H1 (cell line): ENCODE measurements around the gene SLC35A2. TPM values are rescaled to one million over a fixed set of nuclear protein-coding genes. Genes with fewer than 3 reads are reported as not detected.

ENCODE experiments used
- CTCF ChIA-PET: fragments of 300-600 bp; sonication (Branson Sonifier 250); formaldehyde crosslinking; loops from one replicate; lab custom pipeline; 2021; ENCODE audit not compliant: partially characterized antibody; lab: Charles Lee
- POLR2A ChIA-PET: fragments of 300-600 bp; sonication (Branson Sonifier 250); formaldehyde crosslinking; loops from one replicate; lab custom pipeline; 2021; ENCODE audit warnings: inconsistent platforms; ENCODE audit not compliant: partially characterized antibody; lab: Charles Lee
- DNase-seq, 2 experiments: peaks; one replicate each; pipeline versions ENCODE4 v3.0.0 to v3.0.0-alpha.2; 2010 to 2022; ENCODE audit warnings: low spot score in 2 of 2, low read depth in 1 of 2, mixed read lengths in 1 of 2
- FAIRE-seq: peaks from 2 replicates; lab custom pipeline; 2011; peaks lifted over from hg19 to GRCh38; lab: Jason Lieb, UNC
- H2AFZ ChIP-seq: 2 replicates; pipeline ENCODE4 v1.8.1; 2012; ENCODE audit warnings: low read length, inconsistent platforms
- H2AK5ac ChIP-seq: 2 replicates; pipeline ENCODE4 v1.6.1; 2013; ENCODE audit warnings: low read depth, low read length
- H2BK120ac ChIP-seq: replicated peaks from 2 replicates; pipeline ENCODE3; 2013; ENCODE audit warnings: low read depth, low read length, inconsistent platforms
- H2BK12ac ChIP-seq: 2 replicates; pipeline ENCODE4 v1.6.1; 2013; ENCODE audit warnings: low read depth, low read length
- H2BK15ac ChIP-seq: 2 replicates; pipeline ENCODE4 v1.6.1; 2013; ENCODE audit warnings: low read length
- H2BK20ac ChIP-seq: 2 replicates; pipeline ENCODE4 v1.6.1; 2013; ENCODE audit warnings: low read length
- H2BK5ac ChIP-seq: 2 replicates; pipeline ENCODE4 v1.6.1; 2013; ENCODE audit warnings: low read depth, low read length
- H3K14ac ChIP-seq: 2 replicates; pipeline ENCODE4 v1.6.1; 2013; ENCODE audit warnings: inconsistent platforms; ENCODE audit not compliant: insufficient read length
- H3K18ac ChIP-seq: 2 replicates; pipeline ENCODE4 v1.6.1; 2013; ENCODE audit warnings: low read length; ENCODE audit errors: extremely low read depth
- H3K23ac ChIP-seq: 2 replicates; pipeline ENCODE4 v1.6.1; 2013; ENCODE audit warnings: inconsistent platforms; ENCODE audit not compliant: insufficient read length
- H3K23me2 ChIP-seq: 2 replicates; pipeline ENCODE4 v1.6.1; 2013; ENCODE audit warnings: low read depth, low read length
- H3K27ac ChIP-seq: 2 replicates; pipeline ENCODE4 v1.6.1; 2011; ENCODE audit warnings: low read depth, low read length, inconsistent platforms
- H3K27me3 ChIP-seq, 4 experiments: replicated peaks in 1 of 4; 1 replicate in 1 of 4; 2 replicates in 3 of 4; pipeline versions ENCODE4 v1.6.1 to v1.8.1; 2011 to 2013; ENCODE audit warnings: low read length in 3 of 4, mild to moderate bottlenecking in 3 of 4, inconsistent platforms in 2 of 4, mixed read lengths in 2 of 4, moderate library complexity in 1 of 4; ENCODE audit not compliant: control insufficient read depth in 3 of 4, insufficient read depth in 3 of 4; ENCODE audit errors: extremely low read depth in 1 of 4
- H3K36me3 ChIP-seq, 4 experiments: 2 replicates each; pipeline versions ENCODE4 v1.6.1 to v1.8.1; 2011 to 2013; ENCODE audit warnings: mild to moderate bottlenecking in 4 of 4, low read length in 3 of 4, moderate library complexity in 2 of 4, control low read depth in 1 of 4, inconsistent platforms in 1 of 4; ENCODE audit not compliant: insufficient read depth in 4 of 4, control insufficient read depth in 2 of 4
- H3K4ac ChIP-seq: replicated peaks from 2 replicates; pipeline ENCODE3; 2013; ENCODE audit warnings: low read length, low read depth, mixed read lengths, inconsistent platforms; ENCODE audit not compliant: insufficient read length
- H3K4me1 ChIP-seq, 4 experiments: replicated peaks in 1 of 4; 1 replicate in 1 of 4; 2 replicates in 3 of 4; pipeline versions ENCODE4 v1.6.1 to v1.8.1; 2011 to 2013; ENCODE audit warnings: low read length in 3 of 4, inconsistent platforms in 2 of 4, mixed read lengths in 1 of 4; ENCODE audit not compliant: insufficient read depth in 4 of 4, control insufficient read depth in 3 of 4
- H3K4me2 ChIP-seq, 2 experiments: 2 replicates each; pipeline versions ENCODE4 v1.6.1 to v1.8.1; 2011 to 2013; ENCODE audit warnings: low read depth in 2 of 2, low read length in 2 of 2, control low read depth in 1 of 2, inconsistent platforms in 1 of 2, mild to moderate bottlenecking in 1 of 2; ENCODE audit not compliant: insufficient read depth in 1 of 2
- H3K4me3 ChIP-seq, 4 experiments: fragments of 200-600, 300-600 bp in 1 of 4; sonication (generic), shearing (Covaris generic), sonication (Bioruptor Twin) in 1 of 4; 2 replicates each; pipeline versions ENCODE4 v1.5.1 to v1.8.1; 2011 to 2016; ENCODE audit warnings: low read length in 4 of 4, low read depth in 3 of 4, control low read depth in 2 of 4, inconsistent platforms in 2 of 4, mild to moderate bottlenecking in 2 of 4, mixed read lengths in 1 of 4, moderate library complexity in 1 of 4; ENCODE audit not compliant: insufficient read depth in 2 of 4; ENCODE audit errors: extremely low read depth in 1 of 4
- H3K56ac ChIP-seq: replicated peaks from 2 replicates; pipeline ENCODE3; 2013; ENCODE audit warnings: low read depth, mild to moderate bottlenecking, mixed read lengths, low read length, inconsistent platforms; ENCODE audit not compliant: insufficient read length
- H3K79me1 ChIP-seq: 2 replicates; pipeline ENCODE4 v1.6.1; 2013; ENCODE audit warnings: low read depth, low read length, control low read depth
- H3K79me2 ChIP-seq, 2 experiments: 2 replicates each; pipeline versions ENCODE4 v1.6.1 to v1.8.1; 2012 to 2013; ENCODE audit warnings: low read length in 2 of 2, mild to moderate bottlenecking in 2 of 2, inconsistent platforms in 1 of 2; ENCODE audit not compliant: insufficient read depth in 2 of 2, control insufficient read depth in 1 of 2
- H3K9ac ChIP-seq, 4 experiments: replicated peaks in 1 of 4; 1 replicate in 1 of 4; 2 replicates in 3 of 4; pipeline versions ENCODE4 v1.6.1 to v1.8.1; 2011 to 2013; ENCODE audit warnings: low read depth in 3 of 4, low read length in 3 of 4, control low read depth in 2 of 4, mild to moderate bottlenecking in 2 of 4, moderate library complexity in 2 of 4, inconsistent platforms in 1 of 4; ENCODE audit errors: extremely low read depth in 1 of 4
- H3K9me3 ChIP-seq, 2 experiments: 2 replicates each; pipeline versions ENCODE4 v1.6.1 to v1.8.1; 2012 to 2013; ENCODE audit warnings: mild to moderate bottlenecking in 2 of 2, moderate library complexity in 2 of 2, control low read depth in 1 of 2, inconsistent platforms in 1 of 2, low read depth in 1 of 2, low read length in 1 of 2, mixed read lengths in 1 of 2; ENCODE audit not compliant: insufficient read depth in 2 of 2
- H4K20me1 ChIP-seq, 2 experiments: replicated peaks in 1 of 2; 2 replicates each; pipeline versions ENCODE3 to v1.8.1; 2011 to 2013; ENCODE audit warnings: inconsistent platforms in 2 of 2, low read length in 2 of 2, mild to moderate bottlenecking in 1 of 2; ENCODE audit not compliant: insufficient read depth in 2 of 2, control insufficient read depth in 1 of 2
- H4K5ac ChIP-seq: 2 replicates; pipeline ENCODE4 v1.6.1; 2013; ENCODE audit warnings: low read length, low read depth, mixed read lengths, inconsistent platforms; ENCODE audit not compliant: insufficient read length
- H4K8ac ChIP-seq: 2 replicates; pipeline ENCODE4 v1.8.0; 2013; ENCODE audit warnings: mild to moderate bottlenecking, moderate library complexity, low read length, inconsistent platforms; ENCODE audit not compliant: insufficient read depth; ENCODE audit errors: extremely low read depth
- H4K91ac ChIP-seq: replicated peaks from 2 replicates; pipeline ENCODE3; 2013; ENCODE audit warnings: low read length, mixed read lengths, inconsistent platforms; ENCODE audit not compliant: insufficient read length
- BRCA1 ChIP-seq: IDR thresholded peaks from 2 replicates; pipeline ENCODE4 v1.6.1; 2012; ENCODE audit warnings: low read depth, low read length, improper control_type of control experiment
- CBX8 ChIP-seq: fragments of 300-800, 300-1000 bp; sonication (generic); IDR thresholded peaks from 2 replicates; pipeline ENCODE4 v1.7.1; 2016; ENCODE audit warnings: low read depth, low read length, borderline replicate concordance
- FOSL1 ChIP-seq: IDR thresholded peaks from 2 replicates; pipeline ENCODE4 v1.6.1; 2011; ENCODE audit warnings: mild to moderate bottlenecking, low read depth, low read length, moderate library complexity; ENCODE audit not compliant: insufficient read depth
- NRF1 ChIP-seq: IDR thresholded peaks from 2 replicates; pipeline ENCODE4 v1.6.1; 2011; ENCODE audit warnings: mild to moderate bottlenecking, low read depth, low read length, improper control_type of control experiment
- SP2 ChIP-seq: IDR thresholded peaks from 2 replicates; pipeline ENCODE4 v1.6.1; 2012; ENCODE audit warnings: mild to moderate bottlenecking, low read length, inconsistent platforms
- SRF ChIP-seq: IDR thresholded peaks from 2 replicates; pipeline ENCODE4 v1.6.1; 2011; ENCODE audit warnings: mild to moderate bottlenecking, low read depth, low read length, moderate library complexity
- YY1 ChIP-seq: IDR thresholded peaks from 2 replicates; pipeline ENCODE4 v1.6.1; 2011; ENCODE audit warnings: low read depth, mild to moderate bottlenecking, low read length
- ZNF274 ChIP-seq: IDR thresholded peaks from 2 replicates; pipeline ENCODE4 v1.7.0; 2012; ENCODE audit warnings: low read length, borderline replicate concordance; ENCODE audit errors: extremely low read depth
- WGBS, 2 experiments: shearing (Covaris generic) in 1 of 2; methylation state at CpG; one replicate each; pipeline versions ENCODE4 v1.1.6 to v1.1.7; 2013 to 2015; ENCODE audit warnings: low lambda C conversion rate in 2 of 2, mixed read lengths in 2 of 2, inconsistent platforms in 1 of 2, low coverage in 1 of 2, missing lambda C conversion rate in 1 of 2; ENCODE audit not compliant: insufficient replicate concordance in 2 of 2, insufficient coverage in 1 of 2, insufficient read length in 1 of 2; ENCODE audit errors: extremely low coverage in 1 of 2, missing lambda C conversion rate in 1 of 2; 5-methylcytosine and 5-hydroxymethylcytosine counted together
- polyA plus RNA-seq, 7 experiments: library from polyadenylated mRNA; depleted of rRNA in 3 of 7; stranded (reverse) in 5 of 7; unstranded in 2 of 7; fragments of >200 nt in 5 of 7; fragments of 200-250 nt in 2 of 7; gene quantifications; 1 replicate in 5 of 7; 2 replicates in 1 of 7; 4 replicates in 1 of 7; pipeline versions ENCODE4 v1.2.1 to v1.2.3, GENCODE V29; 2011 to 2013; ENCODE audit warnings: missing spikeins in 2 of 7, mixed read lengths in 2 of 7
- total RNA-seq: library from RNA; stranded (reverse); fragmentation: NEBNext Ultra II Directional; extraction: Animal tissue kit (Norgen Biotek cat#: 25700); gene quantifications from 2 replicates; pipeline ENCODE4 v1.2.1, GENCODE V29; 2021
- TF ChIP-seq, protein P1 (sequence below), 3 experiments: IDR thresholded peaks; 1 replicate in 2 of 3; 2 replicates in 1 of 3; pipeline versions ENCODE4 v1.5.1 to v1.6.1; 2011; ENCODE audit warnings: low read length in 3 of 3, mild to moderate bottlenecking in 3 of 3, inconsistent platforms in 2 of 3, low read depth in 1 of 3, moderate library complexity in 1 of 3; ENCODE audit not compliant: insufficient read depth in 1 of 3; ENCODE audit errors: control extremely low read depth in 1 of 3

SLC35A2 gene
- total and polyA plus RNA-seq, 2 of the 8 experiments (the other 6 are each of a cell fraction or from before 2014, with no cell fraction given): 21.4 to 48.3 TPM

DNA sequence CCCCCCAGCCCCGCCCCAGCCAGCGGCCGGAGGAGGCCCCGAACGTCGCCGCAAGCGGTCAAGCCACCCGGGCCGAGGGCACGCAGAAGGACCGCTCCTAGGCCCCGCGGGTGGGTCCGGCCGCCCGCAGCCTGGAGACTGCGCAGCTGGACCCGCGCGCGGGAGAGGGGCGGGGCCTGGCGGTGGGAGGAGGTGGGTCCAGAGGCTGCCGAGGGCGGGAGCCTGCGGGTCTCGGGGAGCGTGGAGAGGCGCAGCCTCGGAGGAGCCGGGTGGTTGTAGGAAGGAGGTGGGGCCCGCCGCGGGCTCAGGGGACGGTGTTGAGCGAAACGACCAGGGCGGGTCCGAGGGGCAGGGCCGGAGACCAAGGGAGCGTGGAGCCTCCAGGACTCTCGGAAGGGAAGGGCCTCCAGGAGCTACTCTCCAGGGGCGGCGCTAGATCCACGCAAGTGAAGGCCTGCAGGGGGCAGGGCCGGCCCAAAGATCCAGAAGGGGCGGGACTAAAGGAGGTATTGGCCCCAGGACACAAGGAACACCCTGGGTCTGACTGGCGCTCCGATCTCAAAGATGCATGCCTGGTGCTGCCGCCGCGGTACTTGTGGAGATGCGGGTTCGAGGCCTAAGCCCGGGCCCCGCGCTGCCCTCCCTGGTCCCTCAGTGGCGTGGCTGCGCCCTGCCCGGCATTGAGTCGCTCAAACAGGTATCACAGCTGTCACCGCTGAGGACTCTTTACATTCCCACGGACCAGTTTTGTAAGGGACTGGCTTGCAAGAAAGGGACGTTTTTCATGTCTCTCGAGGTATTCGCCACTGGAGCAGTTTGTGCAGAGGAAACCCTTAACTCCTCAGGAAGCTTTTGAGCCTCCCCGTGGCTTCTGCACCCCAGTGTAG is 19.8 kb downstream of the SLC35A2 start:
- Histone ChIP-seq H4K20me1 (peaks cover 2 to 5% of the 10 kb centered on the region in 2 experiments), H3K27ac (no peak overlapping the region), H4K5ac (no peak overlapping the region), H4K91ac (no peak overlapping the region), H3K79me1 (no peaks in the 10 kb centered on the region; the same call in 1 of the 2 replicates), H3K4me3 (peak overlapping the region; percentile 30 to 76 (median 46)), H2BK20ac (no peak overlapping the region), H3K9me3 (no peaks in the 10 kb centered on the region), H2AK5ac (no peak overlapping the region), H2BK120ac (no peak overlapping the region), H3K4me2 (peak overlapping the region; percentile 43 to 69), H3K4me1 (peaks cover 0 to 4% (median 2%) of the 10 kb centered on the region in 4 experiments; a peak in 2 of 7 replicates), H3K23me2 (peaks cover 5% of the 10 kb centered on the region; the same call in 1 of the 2 replicates), H3K9ac (no peak overlapping the region), H3K27me3 (no peaks in the 10 kb centered on the region), H3K56ac (no peak overlapping the region), H2BK12ac (no peak overlapping the region), H2AFZ (no peak overlapping the region), H3K79me2 (peaks cover 0 to 10% of the 10 kb centered on the region in 2 experiments; a peak in 2 of 4 replicates), H3K4ac (no peak overlapping the region), H4K8ac (no peak overlapping the region), H2BK15ac (no peak overlapping the region), H3K23ac (no peak overlapping the region), H3K14ac (no peak overlapping the region), H3K36me3 (peaks cover 0 to 7% (median 3%) of the 10 kb centered on the region in 4 experiments; a peak in 2 of 8 replicates), H3K18ac (no peak overlapping the region), H2BK5ac (no peak overlapping the region)
- ChIA-PET POLR2A (interaction anchor here (0.9 to 2.9 kb wide), 8 partner anchors 12 to 48 kb away, joined by 3 to 15 read pairs (median 4); partner anchors contain the start of genes PIM2 and SLC35A2), CTCF (interaction anchor here (0.8 to 1.7 kb wide), 3 partner anchors 13 to 86 kb away, joined by 3 to 4 read pairs (median 3); no protein-coding TSS in a partner anchor)
- no peak for FAIRE-seq
- 18% methylated on average over 11 of the region's 68 CpGs; no CpG with 5 or more reads in 1 of the 2 experiments for WGBS, 2 experiments
- DNase-seq: peak; percentile 49 to 71
- TF ChIP-seq YY1: no peak
- TF ChIP-seq FOSL1: no peak
- TF ChIP-seq CBX8: no peak
- TF ChIP-seq SRF: no peak
- no peak for TF ChIP-seq SP2
- no peak for TF ChIP-seq ZNF274
- TF ChIP-seq BRCA1: no peak
- no peak for TF ChIP-seq NRF1
- TF ChIP-seq, protein P1, sequence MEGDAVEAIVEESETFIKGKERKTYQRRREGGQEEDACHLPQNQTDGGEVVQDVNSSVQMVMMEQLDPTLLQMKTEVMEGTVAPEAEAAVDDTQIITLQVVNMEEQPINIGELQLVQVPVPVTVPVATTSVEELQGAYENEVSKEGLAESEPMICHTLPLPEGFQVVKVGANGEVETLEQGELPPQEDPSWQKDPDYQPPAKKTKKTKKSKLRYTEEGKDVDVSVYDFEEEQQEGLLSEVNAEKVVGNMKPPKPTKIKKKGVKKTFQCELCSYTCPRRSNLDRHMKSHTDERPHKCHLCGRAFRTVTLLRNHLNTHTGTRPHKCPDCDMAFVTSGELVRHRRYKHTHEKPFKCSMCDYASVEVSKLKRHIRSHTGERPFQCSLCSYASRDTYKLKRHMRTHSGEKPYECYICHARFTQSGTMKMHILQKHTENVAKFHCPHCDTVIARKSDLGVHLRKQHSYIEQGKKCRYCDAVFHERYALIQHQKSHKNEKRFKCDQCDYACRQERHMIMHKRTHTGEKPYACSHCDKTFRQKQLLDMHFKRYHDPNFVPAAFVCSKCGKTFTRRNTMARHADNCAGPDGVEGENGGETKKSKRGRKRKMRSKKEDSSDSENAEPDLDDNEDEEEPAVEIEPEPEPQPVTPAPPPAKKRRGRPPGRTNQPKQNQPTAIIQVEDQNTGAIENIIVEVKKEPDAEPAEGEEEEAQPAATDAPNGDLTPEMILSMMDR (IDR thresholded peaks at IDR 0.05; ENCODE audit: control extremely low read depth in 1 of 3, insufficient read depth in 1 of 3, low read depth in 1 of 3, low read length in 3 of 3): peak in 2 of 3 experiments; percentile 46 to 48; a peak in 3 of 4 replicates
